NT2/D1 (cell line): ENCODE data around the gene DHX57.

Source experiments
- DNase-seq: peaks from one replicate; pipeline ENCODE4 v3.0.0-alpha.2; 2011; ENCODE audit warnings: low read depth, low spot score
- H3K27me3 ChIP-seq: 2 replicates; pipeline ENCODE4 v1.6.0; 2011; ENCODE audit warnings: mild to moderate bottlenecking; ENCODE audit not compliant: insufficient read length, insufficient read depth
- H3K36me3 ChIP-seq: 2 replicates; pipeline ENCODE4 v1.6.1; 2011; ENCODE audit warnings: mild to moderate bottlenecking, low read length, mixed read lengths; ENCODE audit not compliant: insufficient read depth, insufficient read length
- H3K4me1 ChIP-seq: 2 replicates; pipeline ENCODE4 v1.5.1; 2011; ENCODE audit not compliant: insufficient read depth, insufficient read length
- H3K4me3 ChIP-seq: 2 replicates; pipeline ENCODE4 v1.5.1; 2011; ENCODE audit warnings: low read depth; ENCODE audit not compliant: insufficient read length
- H3K9ac ChIP-seq: 2 replicates; pipeline ENCODE4 v1.6.0; 2011; ENCODE audit warnings: low read depth; ENCODE audit not compliant: insufficient read length
- H3K9me3 ChIP-seq: 2 replicates; pipeline ENCODE4 v1.5.1; 2011; ENCODE audit warnings: mild to moderate bottlenecking, low read length; ENCODE audit not compliant: insufficient read depth
- SUZ12 ChIP-seq: IDR thresholded peaks from 2 replicates; pipeline ENCODE4 v1.6.1; 2011; ENCODE audit not compliant: insufficient read length, insufficient read depth; ENCODE audit errors: extremely low read depth
- YY1 ChIP-seq: IDR thresholded peaks from 2 replicates; pipeline ENCODE4 v1.6.1; 2011; ENCODE audit not compliant: insufficient read length, insufficient read depth
- ZNF274 ChIP-seq: IDR thresholded peaks from 2 replicates; pipeline ENCODE4 v1.6.1; 2011; ENCODE audit warnings: mild to moderate bottlenecking, low read depth, low read length

The DHX57 gene

GRCh38 chr2:38907242-38907641 lies 31.5 kb upstream of the DHX57 start:
- no peak for DNase-seq
- peaks cover 2% of the 10 kb centered on the region for H3K4me1 ChIP-seq

GRCh38 chr2:38905251-38905650 lies 29.5 kb upstream of the DHX57 start:
- H3K27me3 ChIP-seq = no peaks in the 10 kb centered on the region

More at GRCh38 chr2:38907242-38907641, 31.5 kb upstream of the DHX57 start:
- Histone ChIP-seq H3K4me3 (no peak overlapping the region), H3K36me3 (no peaks in the 10 kb centered on the region), H3K9ac (no peak overlapping the region), H3K27me3 (no peaks in the 10 kb centered on the region), H3K9me3 (no peaks in the 10 kb centered on the region)
- TF ChIP-seq SUZ12 = no peak
- TF ChIP-seq ZNF274 = no peak
- TF ChIP-seq YY1 = no peak

GRCh38 chr2:38900726-38901125 lies 25.0 kb upstream of the DHX57 start:
- Histone ChIP-seq H3K4me3 (no peak overlapping the region), H3K27me3 (no peaks in the 10 kb centered on the region), H3K9me3 (no peaks in the 10 kb centered on the region), H3K36me3 (no peaks in the 10 kb centered on the region), H3K9ac (no peak overlapping the region), H3K4me1 (no peaks in the 10 kb centered on the region)
- DNase-seq = no peak
- TF ChIP-seq ZNF274 (no peak), SUZ12 (no peak), YY1 (no peak)

More at GRCh38 chr2:38905251-38905650, 29.5 kb upstream of the DHX57 start:
- no peak for TF ChIP-seq ZNF274
- no peak for TF ChIP-seq YY1
- TF ChIP-seq SUZ12 = no peak
- Histone ChIP-seq H3K9ac (no peak overlapping the region), H3K4me1 (no peaks in the 10 kb centered on the region), H3K36me3 (no peaks in the 10 kb centered on the region), H3K9me3 (no peaks in the 10 kb centered on the region), H3K4me3 (no peak overlapping the region)
- DNase-seq = no peak

GRCh38 chr2:38898256-38898655 lies 22.5 kb upstream of the DHX57 start:
- Histone ChIP-seq H3K27me3 (no peaks in the 10 kb centered on the region), H3K4me3 (no peak overlapping the region), H3K9ac (no peak overlapping the region), H3K9me3 (no peaks in the 10 kb centered on the region), H3K4me1 (no peaks in the 10 kb centered on the region), H3K36me3 (no peaks in the 10 kb centered on the region)
- no peak for DNase-seq
- no peak for TF ChIP-seq SUZ12
- no peak for TF ChIP-seq YY1
- TF ChIP-seq ZNF274 = no peak

- DNase-seq = no peak
- H3K27me3 ChIP-seq = no peaks in the 10 kb centered on the region
- no peaks in the 10 kb centered on the region for H3K4me1 ChIP-seq
- no peak overlapping the region for H3K9ac ChIP-seq
- TF ChIP-seq SUZ12 (no peak), ZNF274 (no peak), YY1 (no peak)
- H3K9me3 ChIP-seq = no peaks in the 10 kb centered on the region
- no peaks in the 10 kb centered on the region for H3K36me3 ChIP-seq
- no peak overlapping the region for H3K4me3 ChIP-seq
These were observed 17.1 kb upstream of the DHX57 start for GRCh38 chr2:38892819-38893218.

- Histone ChIP-seq H3K9ac (no peak within 1 kb of the TSS), H3K4me3 (no peak within 1 kb of the TSS), H3K36me3 (no peaks in the 10 kb centered on the region), H3K27me3 (no peaks in the 10 kb centered on the region), H3K9me3 (no peaks in the 10 kb centered on the region), H3K4me1 (no peaks in the 10 kb centered on the region)
- TF ChIP-seq YY1 = no peak
- no peak for TF ChIP-seq SUZ12
- no peak for TF ChIP-seq ZNF274
- no peak for DNase-seq
These were observed 13.8 kb upstream of the DHX57 start, which contains the start of gene ARHGEF33 for GRCh38 chr2:38889575-38889974. Gene ARHGEF33 (plus strand): TSS chr2:38889875. CDS start chr2:38919448, 29,573 bp downstream.

- no peaks in the 10 kb centered on the region for H3K4me1 ChIP-seq
- no peaks in the 10 kb centered on the region for H3K36me3 ChIP-seq
- TF ChIP-seq ZNF274 (no peak), SUZ12 (no peak), YY1 (no peak)
- no peaks in the 10 kb centered on the region for H3K27me3 ChIP-seq
- H3K4me3 ChIP-seq = no peak overlapping the region
- DNase-seq = no peak
- H3K9ac ChIP-seq = no peak overlapping the region
- H3K9me3 ChIP-seq = no peaks in the 10 kb centered on the region
These were observed 13.3 kb upstream of the DHX57 start for GRCh38 chr2:38889045-38889444.
